ENCODE data around the gene PCYT2.

- TF ChIP-seq CTCF (IDR thresholded peaks at IDR 0.05) (no peak), POLR2A (IDR thresholded peaks at IDR 0.05) (no peak), EP300 (IDR thresholded peaks at IDR 0.05) (no peak)
These were observed 20.5 kb downstream of the PCYT2 start for GRCh38 chr17:81890447-81891302.
